Right renal cortex interstitium (tissue), 3 donors: ENCODE measurements around the gene CCIN. TPM values are rescaled to one million over a fixed set of nuclear protein-coding genes. Genes with fewer than 3 reads are reported as not detected.

ENCODE experiments used
- DNase-seq, 3 donors: peaks; one replicate each; pipeline ENCODE4 v3.0.0-alpha.2; 2013; ENCODE audit warnings: low read depth in 3 of 3, low spot score in 2 of 3
- polyA plus RNA-seq, 3 donors: library from polyadenylated mRNA; unstranded; fragments of 120-200 nt; gene quantifications; one replicate each; pipeline ENCODE4 v1.2.1, GENCODE V29; 2013; ENCODE audit not compliant: insufficient read length in 3 of 3

CCIN gene
- polyA plus RNA-seq, 3 donors, result 0.39 to 0.46 (median 0.40) TPM

DNA sequence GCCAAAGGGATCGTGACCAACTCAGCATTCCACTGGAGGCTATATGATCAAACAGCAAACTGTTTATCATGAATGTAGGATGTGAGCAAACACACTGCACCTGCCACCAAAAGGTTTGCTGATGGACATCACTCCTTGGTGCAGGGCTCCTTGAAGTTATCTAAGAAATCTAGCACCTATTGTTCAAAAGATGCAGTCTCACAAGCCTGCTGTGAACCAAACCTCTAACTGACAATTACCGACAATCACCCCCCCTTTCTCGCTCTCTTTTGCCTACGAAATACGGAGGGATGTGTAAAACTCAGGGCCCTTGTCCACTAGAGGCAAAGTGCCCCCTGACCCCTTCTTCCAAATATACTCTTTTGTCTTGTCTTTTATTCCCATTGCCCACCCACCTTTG, 19.0 kb downstream of the CCIN start:
- no peak for DNase-seq

DNA sequence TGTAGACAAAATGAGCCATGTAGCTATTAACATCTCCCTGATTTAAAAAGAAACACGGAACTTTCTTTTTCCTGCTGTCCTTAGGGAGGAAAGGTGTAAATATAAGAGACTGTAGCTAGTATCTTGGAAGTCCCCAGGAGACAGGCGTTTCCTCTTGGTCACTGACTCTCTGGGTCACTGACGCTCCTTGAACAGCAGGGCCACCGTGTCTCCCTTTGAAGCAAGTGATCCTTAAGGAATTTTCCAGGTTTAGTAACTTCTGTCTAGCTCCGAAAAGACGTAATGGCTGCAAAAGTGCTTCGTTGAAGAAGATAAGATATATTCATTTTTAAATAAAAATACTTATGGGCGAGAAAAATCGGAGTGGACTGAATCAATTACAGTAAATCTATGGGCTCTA, 20.8 kb downstream of the CCIN start:
- DNase-seq, result no peak

DNA sequence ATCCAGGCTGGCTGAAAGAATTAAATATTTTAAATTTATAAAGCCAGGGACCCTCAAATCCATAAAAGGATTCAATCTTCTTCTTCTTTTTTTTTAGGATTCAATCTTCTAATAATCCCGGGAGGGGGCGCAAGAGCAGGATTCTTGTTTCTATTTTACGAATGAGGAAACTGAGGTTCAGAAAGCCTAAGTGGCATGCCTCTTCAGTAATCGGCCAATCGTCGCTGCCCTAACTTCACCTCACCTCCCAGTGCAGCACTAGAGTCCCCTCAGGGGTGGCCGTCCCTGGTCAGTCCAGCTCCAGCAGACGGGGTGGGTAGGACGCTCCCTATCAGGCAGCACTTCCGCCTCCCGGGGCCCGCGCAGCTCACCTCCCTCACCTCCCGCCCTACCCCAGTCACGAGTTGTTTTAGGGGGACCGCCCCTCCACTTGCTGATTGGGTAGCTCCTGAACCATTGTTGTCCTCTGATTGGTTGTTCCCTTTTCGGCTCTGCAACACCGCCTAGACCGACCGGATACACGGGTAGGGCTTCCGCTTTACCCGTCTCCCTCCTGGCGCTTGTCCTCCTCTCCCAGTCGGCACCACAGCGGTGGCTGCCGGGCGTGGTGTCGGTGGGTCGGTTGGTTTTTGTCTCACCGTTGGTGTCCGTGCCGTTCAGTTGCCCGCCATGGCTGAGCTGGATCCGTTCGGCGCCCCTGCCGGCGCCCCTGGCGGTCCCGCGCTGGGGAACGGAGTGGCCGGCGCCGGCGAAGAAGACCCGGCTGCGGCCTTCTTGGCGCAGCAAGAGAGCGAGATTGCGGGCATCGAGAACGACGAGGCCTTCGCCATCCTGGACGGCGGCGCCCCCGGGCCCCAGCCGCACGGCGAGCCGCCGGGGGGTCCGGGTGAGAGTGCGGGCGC, 21.5 kb downstream of the CCIN start, which contains the start of gene CLTA:
Gene CLTA, plus strand, starts transcription at position 534 of the 902 bp plus-strand sequence. Its CDS starts 136 bp downstream, at position 670.
- DNase-seq, result peak; percentile 91 to 95 (median 95)

DNA sequence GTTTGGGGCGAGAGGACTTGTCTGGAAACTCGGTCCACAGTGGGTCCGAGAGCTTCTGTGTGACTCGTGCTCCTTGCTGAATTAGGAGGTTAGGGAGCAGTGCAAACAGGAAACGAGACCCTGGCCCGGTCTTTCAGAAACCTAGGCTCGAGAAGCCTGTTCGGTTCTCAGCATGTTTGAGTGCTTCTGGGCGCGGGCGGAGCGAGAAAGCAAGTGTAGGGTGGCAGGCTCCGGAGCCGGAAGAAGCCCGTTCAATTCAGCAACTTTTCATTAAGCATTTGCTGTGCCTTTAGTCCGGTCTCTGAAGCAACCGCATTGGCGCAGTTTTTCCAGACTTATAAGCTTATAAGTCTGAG, 22.1 kb downstream of the CCIN start:
- DNase-seq, result no peak

DNA sequence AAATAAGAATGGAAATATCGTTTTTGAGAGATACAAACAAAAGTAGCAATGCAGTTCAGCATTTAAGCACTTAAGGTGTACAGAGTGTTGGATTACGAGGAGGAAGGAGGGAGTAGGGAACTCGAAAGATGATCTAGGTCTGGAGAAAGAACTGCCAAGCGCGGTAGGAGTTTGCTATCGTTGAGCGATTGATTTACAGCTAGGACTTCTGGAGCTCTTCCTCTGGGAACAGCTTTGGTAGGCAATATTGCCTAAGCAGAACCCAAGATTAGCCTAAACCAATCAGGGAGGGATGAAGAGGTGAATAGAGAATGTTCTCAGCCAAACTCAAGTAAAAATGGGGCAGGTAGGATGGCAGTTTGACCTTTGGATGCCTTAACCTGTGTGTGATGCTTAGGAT, 22.5 kb downstream of the CCIN start:
- DNase-seq, result no peak

DNA sequence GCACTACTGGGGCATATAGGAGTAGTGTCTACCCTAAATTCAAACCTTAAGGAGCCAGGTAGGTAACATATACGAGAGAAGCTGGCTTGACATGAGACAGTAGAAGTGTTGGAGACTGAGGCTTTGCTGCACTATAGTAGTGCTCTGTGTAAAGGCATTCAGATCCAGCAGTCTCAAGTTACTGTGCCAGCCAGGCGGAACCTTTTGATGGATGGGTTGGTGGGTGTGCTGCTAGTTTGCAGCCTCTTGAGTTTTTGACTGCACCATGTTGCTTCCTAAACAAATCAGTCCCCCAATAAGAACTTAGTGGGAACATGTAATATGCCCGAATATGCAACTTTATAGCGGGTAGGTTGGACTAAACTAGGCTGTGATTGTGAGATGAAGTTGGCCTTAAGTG, 23.0 kb downstream of the CCIN start:
- no peak for DNase-seq

DNA sequence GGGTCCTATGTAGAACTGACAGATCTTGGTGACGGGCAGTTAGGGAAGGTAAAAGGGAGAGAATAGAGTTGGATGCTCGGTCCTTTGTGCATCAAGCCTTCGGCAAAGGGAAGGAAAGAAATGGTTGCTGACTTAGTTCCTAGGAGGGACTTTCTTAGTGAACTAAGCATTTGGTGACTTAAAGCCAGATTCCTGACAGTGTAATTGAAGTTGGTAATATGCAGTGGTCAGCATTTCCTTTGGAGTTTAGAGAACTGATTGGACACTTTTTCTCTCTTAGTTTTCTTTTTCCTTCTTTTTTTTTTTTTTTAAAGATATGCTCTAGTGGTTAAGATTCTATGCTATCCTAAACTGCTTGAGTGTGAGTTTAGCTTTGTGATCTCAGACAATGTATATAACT, 23.8 kb downstream of the CCIN start:
- DNase-seq, result no peak

DNA sequence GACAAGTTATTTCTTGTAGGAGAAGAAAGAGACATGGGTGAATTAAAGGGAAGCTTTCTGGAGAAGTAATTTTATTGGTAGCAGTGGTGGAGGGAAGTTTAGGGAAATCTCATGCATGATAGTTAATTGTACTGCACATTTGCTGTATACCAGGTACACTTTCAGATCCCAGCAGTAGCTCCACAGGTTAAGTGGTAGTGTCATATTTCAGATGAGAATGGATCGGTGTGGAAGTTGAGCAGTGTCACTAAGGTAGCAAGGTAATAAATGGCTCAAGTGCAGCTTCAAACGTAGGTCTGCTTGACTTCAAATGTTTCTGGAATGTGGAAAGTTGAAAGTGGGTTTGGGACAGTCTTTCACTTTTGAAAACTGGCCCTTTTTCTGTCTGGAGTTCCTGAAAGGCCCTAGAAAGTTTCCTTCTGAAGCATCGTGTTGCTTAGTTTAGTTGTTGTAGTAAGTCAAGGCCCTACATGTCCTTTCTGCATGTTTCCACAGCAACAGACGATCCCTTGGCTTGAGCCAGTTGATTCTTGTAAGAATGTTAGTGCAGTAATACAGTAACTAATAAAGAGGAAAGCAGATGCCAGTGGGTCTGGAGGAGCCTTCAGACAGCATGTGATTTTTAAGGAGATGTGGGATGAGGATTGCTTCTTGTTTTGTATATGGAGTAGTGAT, 25.3 kb downstream of the CCIN start:
- DNase-seq, result no peak

DNA sequence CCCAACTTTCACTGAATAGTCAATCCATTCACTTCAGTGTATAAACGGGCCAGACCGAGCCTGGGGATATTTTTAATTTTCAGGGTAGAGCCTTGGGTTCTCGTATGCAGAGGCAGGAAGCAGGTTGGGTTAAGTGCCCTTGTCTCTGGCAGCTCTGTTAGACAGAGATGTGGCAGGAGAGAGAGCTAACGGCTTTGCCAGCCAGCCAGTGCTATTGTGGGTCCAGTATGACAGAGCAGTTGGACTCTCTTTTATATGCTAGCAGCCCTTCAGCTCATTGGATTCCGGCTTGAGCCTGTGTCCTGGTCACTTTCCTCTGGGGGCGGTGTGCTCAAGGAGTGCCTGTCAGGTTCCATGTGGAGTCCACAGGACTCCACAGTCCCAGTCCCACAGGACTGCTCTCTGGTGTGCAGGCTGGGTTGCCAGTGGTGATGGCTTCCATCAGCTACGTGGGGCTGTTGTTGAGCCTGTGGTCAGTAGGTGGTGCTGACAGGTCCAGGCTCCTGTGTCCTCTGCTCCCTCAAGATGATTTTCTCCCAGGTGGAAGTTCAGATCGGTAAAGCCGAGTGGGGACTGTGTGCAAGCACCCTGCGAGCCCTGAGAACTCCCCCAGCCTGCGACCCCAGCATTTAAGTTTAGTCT, 35.8 kb downstream of the CCIN start:
- no peak for DNase-seq

DNA sequence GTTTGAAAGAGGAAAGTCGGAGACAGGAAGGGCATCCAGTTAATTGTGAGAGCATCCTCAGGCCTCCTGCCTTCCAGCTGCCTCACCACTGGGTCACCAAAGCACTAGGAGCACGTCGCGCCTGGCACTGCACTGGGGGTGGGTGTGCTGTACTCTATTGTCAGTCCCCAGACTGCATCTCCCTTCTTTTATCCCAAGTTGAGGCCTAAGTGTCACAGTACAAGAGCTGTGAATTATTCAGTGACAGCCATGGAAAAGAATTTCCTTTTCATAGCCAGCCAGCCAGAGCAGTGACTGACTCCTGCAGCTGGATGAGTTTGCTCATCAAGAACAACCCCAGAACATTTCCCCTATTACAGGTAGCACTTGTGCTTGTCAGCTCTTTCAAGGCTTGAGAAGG, 37.8 kb downstream of the CCIN start:
- DNase-seq, result no peak

DNA sequence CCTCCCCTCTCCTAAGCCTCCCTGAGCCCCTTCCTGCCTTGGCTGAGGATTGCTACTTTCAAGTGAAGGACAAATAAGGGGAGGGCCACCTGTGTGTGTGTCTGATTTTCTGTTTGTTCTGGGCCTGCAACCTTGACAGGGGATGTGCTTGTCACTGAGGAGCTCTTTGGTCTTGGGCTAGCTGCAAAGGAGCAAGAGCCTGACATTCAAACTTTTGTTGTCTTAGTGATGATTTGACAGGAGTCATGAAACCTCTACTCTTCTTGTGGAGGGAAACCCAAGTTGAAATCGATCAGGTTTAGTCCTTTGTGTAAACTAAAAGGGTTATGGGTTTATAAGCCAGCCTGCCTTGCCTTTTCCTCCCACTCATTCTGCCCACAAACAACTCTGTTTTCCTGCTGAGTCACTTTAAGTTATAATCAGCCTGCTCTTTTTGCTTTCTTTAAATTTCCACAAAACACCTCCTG, 38.4 kb downstream of the CCIN start:
- no peak for DNase-seq

DNA sequence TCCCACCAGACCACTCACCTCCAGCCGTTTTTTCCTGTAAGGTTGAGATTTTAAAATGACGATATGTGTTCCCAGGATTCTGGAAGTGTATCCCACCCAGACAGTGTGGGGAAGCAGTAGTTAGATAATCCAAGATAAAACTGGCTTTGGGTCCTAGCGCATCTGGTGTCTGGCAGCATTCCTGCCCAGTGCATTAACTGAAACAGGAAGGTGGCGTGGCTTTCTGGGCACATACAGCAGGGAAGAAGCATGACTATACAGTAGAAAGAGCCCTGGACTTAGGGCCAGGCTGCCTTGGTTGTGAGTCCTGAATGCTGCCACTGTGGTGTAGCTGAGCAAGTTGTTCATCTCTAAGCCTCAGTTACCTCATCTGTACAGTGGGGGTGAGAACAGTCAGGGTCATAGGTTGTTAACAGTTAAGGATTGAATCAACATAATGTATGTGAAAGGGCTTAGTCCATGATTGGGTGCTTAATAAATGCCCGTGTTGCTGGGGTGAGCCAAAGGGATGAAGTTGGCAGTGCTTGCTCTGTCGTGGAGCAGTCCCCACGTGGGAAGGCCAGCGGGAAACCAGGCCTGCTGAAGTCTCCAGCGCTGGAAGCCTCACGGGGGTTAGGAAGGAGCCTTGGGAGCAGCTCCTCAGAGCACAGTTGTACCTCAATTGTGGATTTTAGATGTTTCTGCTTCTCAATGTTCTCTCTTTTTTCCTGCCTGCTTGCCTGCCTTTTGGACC, 39.5 kb downstream of the CCIN start:
- DNase-seq, result no peak

DNA sequence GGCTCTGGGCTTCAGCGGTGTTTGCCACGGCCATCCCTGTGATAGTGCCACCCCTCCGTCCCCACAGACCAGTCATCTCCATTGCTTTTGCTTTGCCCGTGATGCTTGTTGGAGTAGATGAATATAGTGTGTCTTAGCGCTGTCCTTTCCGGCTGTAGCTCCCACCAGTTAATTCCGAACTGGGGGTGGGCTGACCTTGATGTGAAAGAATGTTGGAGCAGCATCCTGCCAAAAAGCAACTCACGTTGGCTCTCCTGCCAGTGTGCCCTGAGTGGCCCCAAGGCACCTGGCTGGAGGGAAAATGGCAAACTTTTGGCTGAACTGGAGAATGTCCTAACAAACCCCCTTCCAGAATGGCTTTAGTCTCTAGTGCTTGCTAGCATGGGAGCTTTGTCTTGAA, 41.5 kb downstream of the CCIN start:
- DNase-seq, result no peak

DNA sequence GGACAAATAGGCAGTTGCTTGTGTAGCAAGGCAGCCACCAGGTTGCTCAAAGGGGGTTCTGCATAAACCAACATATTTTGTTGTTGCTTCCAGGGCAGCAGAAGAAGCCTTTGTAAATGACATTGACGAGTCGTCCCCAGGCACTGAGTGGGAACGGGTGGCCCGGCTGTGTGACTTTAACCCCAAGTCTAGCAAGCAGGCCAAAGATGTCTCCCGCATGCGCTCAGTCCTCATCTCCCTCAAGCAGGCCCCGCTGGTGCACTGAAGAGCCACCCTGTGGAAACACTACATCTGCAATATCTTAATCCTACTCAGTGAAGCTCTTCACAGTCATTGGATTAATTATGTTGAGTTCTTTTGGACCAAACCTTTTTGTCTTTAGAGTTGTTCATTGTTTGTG, 42.3 kb downstream of the CCIN start:
- no peak for DNase-seq

DNA sequence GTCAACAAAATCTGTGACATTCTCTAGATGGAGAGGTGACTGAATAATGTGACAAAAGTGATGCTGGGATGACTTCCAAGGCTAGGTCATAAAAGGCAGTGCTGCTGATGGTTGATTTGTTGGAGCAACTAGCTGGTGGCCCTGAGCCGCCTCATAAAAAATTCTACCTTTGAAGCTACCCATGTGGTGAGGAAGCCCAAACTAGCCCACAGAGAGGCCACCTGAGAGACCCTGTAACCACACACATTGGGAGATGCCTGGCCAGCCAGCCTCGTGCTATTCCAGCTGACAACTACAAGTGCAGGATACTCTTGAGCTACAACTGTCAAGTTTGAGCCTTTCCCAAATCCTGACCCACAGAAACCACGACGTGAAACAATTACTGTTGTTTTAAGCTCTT, 44.2 kb downstream of the CCIN start:
- DNase-seq, result no peak

DNA sequence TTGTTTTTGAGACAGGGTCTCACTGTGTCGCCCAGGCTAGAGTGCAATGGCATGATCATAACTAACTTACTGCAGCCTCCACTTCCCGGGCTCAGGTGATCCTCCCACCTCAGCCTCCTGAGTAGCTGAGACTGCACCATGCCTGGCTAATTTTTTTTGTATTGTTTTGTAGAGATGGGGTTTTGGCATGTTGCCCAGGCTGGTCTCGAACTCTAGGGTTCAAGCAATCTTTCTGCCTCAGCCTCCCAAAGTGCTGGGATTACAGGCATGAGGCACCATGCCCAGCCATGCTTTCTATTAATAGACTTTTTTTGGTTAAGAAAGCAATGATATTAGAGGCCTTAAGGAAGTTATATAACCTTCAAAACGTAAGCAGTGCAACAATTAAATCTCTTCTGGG, 44.8 kb downstream of the CCIN start:
- DNase-seq, result no peak

DNA sequence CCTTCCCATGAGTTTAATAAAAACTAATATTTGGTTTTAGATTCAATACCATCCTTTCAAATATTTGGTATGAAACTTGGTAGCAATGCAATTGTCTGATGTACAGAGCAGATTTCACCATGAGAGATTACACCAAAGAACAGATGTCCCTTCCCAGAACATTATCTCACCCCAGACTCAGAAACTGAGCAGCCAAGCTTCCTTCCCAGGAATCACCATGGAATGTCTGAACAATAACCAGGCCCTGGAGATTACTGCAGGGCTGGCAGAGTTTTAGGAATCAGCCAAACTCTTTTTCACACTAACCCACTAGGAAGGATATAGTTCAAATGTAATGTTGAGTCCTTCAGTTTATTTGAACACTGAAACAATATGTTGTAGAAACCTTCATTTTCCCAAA, 45.4 kb downstream of the CCIN start:
- no peak for DNase-seq

DNA sequence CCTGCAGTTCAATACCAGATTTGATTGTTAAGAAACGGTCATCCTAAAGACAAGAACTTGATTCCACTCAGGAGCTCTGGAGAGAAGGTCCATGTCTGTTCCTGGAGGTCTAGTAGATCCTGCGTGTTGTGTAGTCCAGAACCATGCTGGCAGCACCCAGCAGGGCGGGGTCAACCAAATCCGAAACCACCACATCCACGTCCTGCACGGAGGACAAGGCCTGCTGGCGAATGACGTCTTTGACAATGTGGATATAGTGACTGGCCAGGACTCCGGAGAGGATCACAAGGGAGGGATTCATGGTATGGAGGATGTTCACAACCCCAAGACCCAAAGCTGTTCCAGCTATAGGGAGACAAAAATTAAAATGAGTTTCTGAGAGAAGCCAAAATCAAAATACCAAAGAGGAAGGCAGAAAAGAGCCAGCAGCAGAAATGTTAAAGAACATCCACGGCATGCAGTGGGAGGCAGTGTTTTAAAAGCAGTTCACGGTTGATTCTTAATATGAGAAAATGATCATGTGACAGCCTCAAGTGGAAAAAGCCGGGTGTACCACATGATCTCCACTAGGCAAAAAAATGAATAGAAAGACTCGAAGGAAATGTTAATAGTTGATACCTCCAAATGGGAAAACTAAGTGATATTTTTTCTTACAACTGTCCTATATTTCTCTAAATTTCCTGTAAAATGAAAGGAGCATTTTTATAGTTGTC, 48.2 kb downstream of the CCIN start:
- DNase-seq, result no peak

DNA sequence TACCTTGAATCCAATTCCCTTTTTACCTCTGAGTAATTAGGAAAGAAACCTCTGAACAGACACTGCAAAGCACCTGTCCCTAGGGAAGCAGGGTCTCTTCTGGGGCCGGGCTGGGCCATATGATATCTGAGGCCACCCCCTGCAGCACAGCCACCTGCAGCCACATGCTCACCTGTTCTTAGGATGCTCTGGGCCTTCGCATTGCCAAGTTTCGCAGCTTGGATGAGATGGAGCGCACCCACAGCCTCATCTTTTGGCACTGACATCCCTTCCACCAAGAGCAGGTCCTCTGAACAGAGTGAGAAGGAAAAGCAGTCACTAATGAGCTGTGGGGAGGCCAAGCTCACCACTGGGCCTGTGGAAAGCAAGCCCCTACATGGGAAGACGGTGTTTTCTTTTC, 48.8 kb downstream of the CCIN start:
- DNase-seq, result no peak

DNA sequence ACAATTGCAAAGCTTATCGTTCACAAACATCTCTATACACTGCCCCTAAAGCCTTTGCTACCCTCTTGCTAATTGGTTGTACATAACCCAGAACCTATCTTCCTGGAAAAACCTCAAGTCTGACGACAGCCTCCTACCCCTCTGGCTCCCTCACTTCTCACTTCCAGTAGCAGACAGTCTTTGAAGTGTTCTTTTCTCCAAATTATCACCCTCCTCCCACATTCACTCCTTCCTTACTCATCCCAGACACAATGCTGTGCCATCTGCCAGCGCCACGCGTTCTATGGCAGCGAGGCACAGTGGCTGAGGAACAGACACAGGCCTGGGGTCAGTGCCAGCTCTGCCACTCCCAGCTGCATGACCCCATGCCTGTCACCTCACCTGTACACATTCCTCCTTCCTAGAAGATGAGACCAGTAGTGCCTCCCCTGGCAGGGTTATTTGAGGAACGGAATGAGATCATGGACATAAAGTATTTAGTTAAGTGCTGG, 49.3 kb downstream of the CCIN start:
- DNase-seq, result no peak
